ENCODE results near the gene VWF. TPM values are rescaled to one million over a fixed set of nuclear protein-coding genes. Genes with fewer than 3 reads are reported as not detected.
"Not testable (repeated sequence)": the region's sequence is repeated elsewhere in the genome, so short reads cannot be mapped to it uniquely, and the experiment has no call there.

Gene VWF
- total RNA-seq, 2 donors from 2014 or later, result 248 to 476 TPM

DNA sequence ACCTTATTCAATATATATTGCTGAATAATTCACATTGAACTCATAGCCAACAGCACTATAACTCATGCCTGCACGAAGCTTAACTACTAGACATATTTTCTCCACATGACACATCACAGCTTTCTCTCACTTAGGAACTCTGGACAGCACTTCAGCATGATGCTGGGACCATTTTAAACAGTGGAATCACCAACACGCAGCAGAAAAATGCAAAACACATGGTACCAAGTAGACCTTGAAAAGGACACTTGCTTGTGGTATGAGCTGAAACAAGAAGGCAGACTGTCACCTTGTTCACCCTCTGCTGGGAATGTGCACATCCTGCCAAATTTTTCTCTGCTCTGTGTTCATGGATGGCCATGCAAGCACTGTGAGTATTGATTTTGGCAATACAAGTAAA is 40.9 kb upstream of the VWF start:
- H3K36me3 Mint-ChIP-seq (ENCODE audit: low read depth), result no peaks in the 10 kb centered on the region
- H3K27me3 Mint-ChIP-seq (ENCODE audit: insufficient read depth), result peaks cover 4% of the 10 kb centered on the region
- WGBS, 2 experiments (ENCODE audit: insufficient coverage in 1 of 2, insufficient read length in 1 of 2), result 95 to 100% methylated on average over 2 of the region's 2 CpGs

DNA sequence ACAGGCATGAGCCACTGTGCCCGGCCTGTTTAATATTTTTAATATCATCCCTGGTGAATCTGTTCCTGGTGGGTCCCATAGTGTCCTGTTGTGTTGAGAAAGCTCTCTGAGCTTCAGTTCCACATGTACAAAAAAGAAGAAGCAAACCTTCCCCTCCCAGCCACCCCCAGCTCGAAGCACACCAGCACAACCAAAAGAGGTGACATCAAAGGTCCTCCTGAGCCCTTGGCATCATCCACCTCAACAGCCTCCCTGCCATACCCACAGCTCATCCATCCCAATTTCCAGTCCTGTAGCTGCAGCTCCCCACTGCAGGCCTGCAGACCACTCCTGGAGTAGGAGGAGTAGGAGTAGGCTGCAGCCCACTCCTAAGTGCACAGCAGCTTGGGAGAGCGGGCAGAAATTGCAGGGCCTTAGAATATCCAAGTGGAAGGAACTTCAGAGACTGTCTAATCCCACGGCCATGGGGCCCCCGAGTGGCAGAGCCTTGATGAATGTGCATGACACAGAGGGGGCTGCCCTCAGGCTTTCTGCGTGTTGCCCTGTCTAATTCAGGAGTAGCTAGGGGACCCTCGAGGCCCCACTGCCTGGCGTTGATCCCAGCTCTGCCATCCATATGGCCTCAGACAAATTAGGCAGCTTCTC is 39.1 kb upstream of the VWF start:
- 94 to 100% methylated on average over 5 to 8 of the region's 8 CpGs for WGBS, 2 experiments (ENCODE audit: insufficient coverage in 1 of 2, insufficient read length in 1 of 2)
- Histone ChIP-seq H3K9me3 (ENCODE audit: control insufficient read depth, low read length) (no peaks in the 10 kb centered on the region), H3K4me3 (ENCODE audit: low read length) (no peak overlapping the region), H3K27me3 (ENCODE audit: control insufficient read depth, insufficient read depth, low read length, poor library complexity, severe bottlenecking) (no peaks in the 10 kb centered on the region), H3K4me1 (ENCODE audit: control insufficient read depth, insufficient read depth, low read length) (no peaks in the 10 kb centered on the region), H3K27ac (ENCODE audit: low read depth, low read length) (no peak overlapping the region), H3K36me3 (ENCODE audit: control insufficient read depth, insufficient read depth, low read length) (no peaks in the 10 kb centered on the region), H3K9ac (ENCODE audit: extremely low read depth, low read length, poor library complexity, severe bottlenecking) (no peak overlapping the region)
- DNase-seq, result no peak
- Mint-ChIP-seq H3K27me3 (ENCODE audit: insufficient read depth) (peaks cover 7% of the 10 kb centered on the region), H3K4me3 (no peak overlapping the region), H3K36me3 (ENCODE audit: low read depth) (no peaks in the 10 kb centered on the region), H3K9me3 (no peaks in the 10 kb centered on the region), H3K4me1 (peaks cover 19% of the 10 kb centered on the region), H3K27ac (no peak overlapping the region)
- TF ChIP-seq, protein P1, sequence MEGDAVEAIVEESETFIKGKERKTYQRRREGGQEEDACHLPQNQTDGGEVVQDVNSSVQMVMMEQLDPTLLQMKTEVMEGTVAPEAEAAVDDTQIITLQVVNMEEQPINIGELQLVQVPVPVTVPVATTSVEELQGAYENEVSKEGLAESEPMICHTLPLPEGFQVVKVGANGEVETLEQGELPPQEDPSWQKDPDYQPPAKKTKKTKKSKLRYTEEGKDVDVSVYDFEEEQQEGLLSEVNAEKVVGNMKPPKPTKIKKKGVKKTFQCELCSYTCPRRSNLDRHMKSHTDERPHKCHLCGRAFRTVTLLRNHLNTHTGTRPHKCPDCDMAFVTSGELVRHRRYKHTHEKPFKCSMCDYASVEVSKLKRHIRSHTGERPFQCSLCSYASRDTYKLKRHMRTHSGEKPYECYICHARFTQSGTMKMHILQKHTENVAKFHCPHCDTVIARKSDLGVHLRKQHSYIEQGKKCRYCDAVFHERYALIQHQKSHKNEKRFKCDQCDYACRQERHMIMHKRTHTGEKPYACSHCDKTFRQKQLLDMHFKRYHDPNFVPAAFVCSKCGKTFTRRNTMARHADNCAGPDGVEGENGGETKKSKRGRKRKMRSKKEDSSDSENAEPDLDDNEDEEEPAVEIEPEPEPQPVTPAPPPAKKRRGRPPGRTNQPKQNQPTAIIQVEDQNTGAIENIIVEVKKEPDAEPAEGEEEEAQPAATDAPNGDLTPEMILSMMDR (conservative IDR thresholded peaks at IDR 0.05), result no peak

More for the DNA sequence above, 40.9 kb upstream of the VWF start:
- Mint-ChIP-seq H3K4me3 (no peak overlapping the region), H3K9me3 (no peaks in the 10 kb centered on the region), H3K27ac (no peak overlapping the region), H3K4me1 (peaks cover 12% of the 10 kb centered on the region)
- H3K27ac ChIP-seq (ENCODE audit: low read depth, low read length), result no peak overlapping the region
- TF ChIP-seq, protein P1 (conservative IDR thresholded peaks at IDR 0.05), result no peak
- no peaks in the 10 kb centered on the region for H3K4me1 ChIP-seq (ENCODE audit: control insufficient read depth, insufficient read depth, low read length)
- no peak overlapping the region for H3K4me3 ChIP-seq (ENCODE audit: low read length)
- H3K27me3 ChIP-seq (ENCODE audit: control insufficient read depth, insufficient read depth, low read length, poor library complexity, severe bottlenecking), result no peaks in the 10 kb centered on the region
- no peak overlapping the region for H3K9ac ChIP-seq (ENCODE audit: extremely low read depth, low read length, poor library complexity, severe bottlenecking)
- no peaks in the 10 kb centered on the region for H3K9me3 ChIP-seq (ENCODE audit: control insufficient read depth, low read length)
- no peak for DNase-seq
- H3K36me3 ChIP-seq (ENCODE audit: control insufficient read depth, insufficient read depth, low read length), result no peaks in the 10 kb centered on the region

- Histone ChIP-seq H3K4me3 (ENCODE audit: low read length) (no peak overlapping the region), H3K27ac (ENCODE audit: low read depth, low read length) (no peak overlapping the region), H3K9ac (ENCODE audit: extremely low read depth, low read length, poor library complexity, severe bottlenecking) (no peak overlapping the region), H3K9me3 (ENCODE audit: control insufficient read depth, low read length) (no peaks in the 10 kb centered on the region), H3K36me3 (ENCODE audit: control insufficient read depth, insufficient read depth, low read length) (no peaks in the 10 kb centered on the region), H3K27me3 (ENCODE audit: control insufficient read depth, insufficient read depth, low read length, poor library complexity, severe bottlenecking) (no peaks in the 10 kb centered on the region), H3K4me1 (ENCODE audit: control insufficient read depth, insufficient read depth, low read length) (no peaks in the 10 kb centered on the region)
- no peaks in the 10 kb centered on the region for H3K9me3 Mint-ChIP-seq
- peaks cover 25% of the 10 kb centered on the region for H3K4me1 Mint-ChIP-seq
- no peak overlapping the region for H3K4me3 Mint-ChIP-seq
- H3K36me3 Mint-ChIP-seq (ENCODE audit: low read depth), result no peaks in the 10 kb centered on the region
- TF ChIP-seq, protein P1 (conservative IDR thresholded peaks at IDR 0.05), result no peak
- H3K27ac Mint-ChIP-seq, result no peak overlapping the region
- no peak for DNase-seq
- 88 to 92% methylated on average over 8 to 16 of the region's 16 CpGs for WGBS, 2 experiments (ENCODE audit: insufficient coverage in 1 of 2, insufficient read length in 1 of 2)
- H3K27me3 Mint-ChIP-seq (ENCODE audit: insufficient read depth), result peaks cover 4% of the 10 kb centered on the region
Measured at GRCh38 chr12:6161124-6161882, 36.8 kb upstream of the VWF start.

- H3K36me3 Mint-ChIP-seq (ENCODE audit: low read depth); H3K9me3 ChIP-seq (ENCODE audit: control insufficient read depth, low read length); H3K27me3 ChIP-seq (ENCODE audit: control insufficient read depth, insufficient read depth, low read length, poor library complexity, severe bottlenecking); H3K4me3 ChIP-seq (ENCODE audit: low read length); H3K36me3 ChIP-seq (ENCODE audit: control insufficient read depth, insufficient read depth, low read length); H3K27ac Mint-ChIP-seq; H3K9me3 Mint-ChIP-seq; H3K9ac ChIP-seq (ENCODE audit: extremely low read depth, low read length, poor library complexity, severe bottlenecking); H3K4me3 Mint-ChIP-seq; H3K27ac ChIP-seq (ENCODE audit: low read depth, low read length); H3K4me1 ChIP-seq (ENCODE audit: control insufficient read depth, insufficient read depth, low read length); H3K27me3 Mint-ChIP-seq (ENCODE audit: insufficient read depth): not testable (repeated sequence)
- peak; percentile 44 for DNase-seq
- peaks cover 25% of the 10 kb centered on the region for H3K4me1 Mint-ChIP-seq
- 92 to 95% methylated on average over 18 to 19 of the region's 19 CpGs for WGBS, 2 experiments (ENCODE audit: insufficient coverage in 1 of 2, insufficient read length in 1 of 2)
Measured at GRCh38 chr12:6160049-6160649, 35.7 kb upstream of the VWF start.
